ENCODE measurements around the gene ATP6V1G2. TPM values are rescaled to one million over a fixed set of nuclear protein-coding genes. Genes with fewer than 3 reads are reported as not detected.

ATP6V1G2 gene
- total RNA-seq, 1 experiment from 2014 or later, result 0.14 TPM

GRCh38 chr6:31577579-31577966 is 31.2 kb upstream of the ATP6V1G2 start:
- no peak for DNase-seq (ENCODE audit: low read depth)
- in situ Hi-C loops (cut with HindIII; ENCODE audit: low pct_unique_long_range_greater_than_20kb, low sequenced_read_pairs), result no loop called here

GRCh38 chr6:31576897-31577578 is 30.6 kb upstream of the ATP6V1G2 start:
- in situ Hi-C loops (cut with HindIII; ENCODE audit: low pct_unique_long_range_greater_than_20kb, low sequenced_read_pairs), result no loop called here
- DNase-seq (ENCODE audit: low read depth), result no peak

- in situ Hi-C loops (cut with HindIII; ENCODE audit: low pct_unique_long_range_greater_than_20kb, low sequenced_read_pairs), result no loop called here
- no peak for DNase-seq (ENCODE audit: low read depth)
Observed at GRCh38 chr6:31575952-31576685, 29.7 kb upstream of the ATP6V1G2 start.

- peak; percentile 71 for DNase-seq (ENCODE audit: low read depth)
- in situ Hi-C loops (cut with HindIII; ENCODE audit: low pct_unique_long_range_greater_than_20kb, low sequenced_read_pairs), result no loop called here
Observed at GRCh38 chr6:31575335-31575901, 29.0 kb upstream of the ATP6V1G2 start, which contains the start of gene TNF. TNF (plus strand) TSS chr6:31575565; CDS start chr6:31575742, 177 bp downstream.

GRCh38 chr6:31574106-31575061 is 28.0 kb upstream of the ATP6V1G2 start:
- no peak for DNase-seq (ENCODE audit: low read depth)
- in situ Hi-C loops (cut with HindIII; ENCODE audit: low pct_unique_long_range_greater_than_20kb, low sequenced_read_pairs), result no loop called here

- in situ Hi-C loops (cut with HindIII; ENCODE audit: low pct_unique_long_range_greater_than_20kb, low sequenced_read_pairs), result no loop called here
- no peak for DNase-seq (ENCODE audit: low read depth)
Observed at GRCh38 chr6:31573239-31574105, 27.1 kb upstream of the ATP6V1G2 start.

- in situ Hi-C loops (cut with HindIII; ENCODE audit: low pct_unique_long_range_greater_than_20kb, low sequenced_read_pairs), result no loop called here
- DNase-seq (ENCODE audit: low read depth), result no peak
Observed at GRCh38 chr6:31572041-31572911, 25.9 kb upstream of the ATP6V1G2 start, which contains the start of gene LTA. LTA (plus strand) TSS chr6:31572289; CDS start chr6:31572743, 454 bp downstream.

- in situ Hi-C loops (cut with HindIII; ENCODE audit: low pct_unique_long_range_greater_than_20kb, low sequenced_read_pairs), result no loop called here
- DNase-seq (ENCODE audit: low read depth), result no peak
Observed at GRCh38 chr6:31569861-31570536, 23.6 kb upstream of the ATP6V1G2 start.

- in situ Hi-C loops (cut with HindIII; ENCODE audit: low pct_unique_long_range_greater_than_20kb, low sequenced_read_pairs), result no loop called here
- no peak for DNase-seq (ENCODE audit: low read depth)
Observed at GRCh38 chr6:31568537-31568961, 22.1 kb upstream of the ATP6V1G2 start.

GRCh38 chr6:31567531-31568370 is 21.3 kb upstream of the ATP6V1G2 start:
- no peak for DNase-seq (ENCODE audit: low read depth)
- in situ Hi-C loops (cut with HindIII; ENCODE audit: low pct_unique_long_range_greater_than_20kb, low sequenced_read_pairs), result no loop called here

- in situ Hi-C loops (cut with HindIII; ENCODE audit: low pct_unique_long_range_greater_than_20kb, low sequenced_read_pairs), result no loop called here
- no peak for DNase-seq (ENCODE audit: low read depth)
Observed at GRCh38 chr6:31560697-31561058, 14.3 kb upstream of the ATP6V1G2 start.

GRCh38 chr6:31559958-31560696 is 13.7 kb upstream of the ATP6V1G2 start:
- peak; percentile 66 for DNase-seq (ENCODE audit: low read depth)
- in situ Hi-C loops (cut with HindIII; ENCODE audit: low pct_unique_long_range_greater_than_20kb, low sequenced_read_pairs), result no loop called here

GRCh38 chr6:31559606-31559957 is 13.2 kb upstream of the ATP6V1G2 start:
- DNase-seq (ENCODE audit: low read depth), result no peak
- in situ Hi-C loops (cut with HindIII; ENCODE audit: low pct_unique_long_range_greater_than_20kb, low sequenced_read_pairs), result no loop called here

- no peak for DNase-seq (ENCODE audit: low read depth)
- in situ Hi-C loops (cut with HindIII; ENCODE audit: low pct_unique_long_range_greater_than_20kb, low sequenced_read_pairs), result no loop called here
Observed at GRCh38 chr6:31558631-31559500, 12.5 kb upstream of the ATP6V1G2 start.
